Ectodermal cell (in vitro differentiated cells): ENCODE measurements around the gene GZF1.

Source experiments
- H3K27ac ChIP-seq: 2 replicates; pipeline ENCODE4 v1.7.0; 2013; ENCODE audit warnings: mild to moderate bottlenecking, low read depth, low read length; ENCODE audit not compliant: insufficient read depth, poor library complexity, severe bottlenecking
- H3K27me3 ChIP-seq: 2 replicates; pipeline ENCODE4 v1.7.0; 2013; ENCODE audit warnings: mild to moderate bottlenecking, low read length; ENCODE audit not compliant: insufficient read depth, control insufficient read depth, poor library complexity, severe bottlenecking
- H3K36me3 ChIP-seq: one replicate; pipeline ENCODE4 v1.7.0; 2013; ENCODE audit warnings: low read length; ENCODE audit not compliant: control insufficient read depth, insufficient read depth
- H3K4me1 ChIP-seq: one replicate; pipeline ENCODE4 v1.7.0; 2013; ENCODE audit warnings: low read length; ENCODE audit not compliant: control insufficient read depth, insufficient read depth
- H3K4me3 ChIP-seq: 2 replicates; pipeline ENCODE4 v1.7.0; 2013; ENCODE audit warnings: low read depth, low read length, control low read depth; ENCODE audit not compliant: insufficient read depth
- H3K9me3 ChIP-seq: 2 replicates; pipeline ENCODE4 v1.7.0; 2013; ENCODE audit warnings: mild to moderate bottlenecking, low read length, moderate library complexity; ENCODE audit not compliant: control insufficient read depth
- WGBS, 2 experiments: methylation state at CpG; one replicate each; pipeline ENCODE4 v1.1.7; 2013; ENCODE audit warnings: missing lambda C conversion rate in 2 of 2; 5-methylcytosine and 5-hydroxymethylcytosine counted together

The GZF1 gene

GRCh38 chr20:23386304-23387117, 24.5 kb downstream of the GZF1 start:
- Histone ChIP-seq H3K27ac (no peak overlapping the region), H3K9me3 (no peaks in the 10 kb centered on the region), H3K27me3 (no peaks in the 10 kb centered on the region), H3K4me1 (no peaks in the 10 kb centered on the region), H3K4me3 (no peak overlapping the region), H3K36me3 (peaks cover 8% of the 10 kb centered on the region)
- WGBS, 2 experiments = 93 to 94% methylated on average over 6 of the region's 6 CpGs

DNA sequence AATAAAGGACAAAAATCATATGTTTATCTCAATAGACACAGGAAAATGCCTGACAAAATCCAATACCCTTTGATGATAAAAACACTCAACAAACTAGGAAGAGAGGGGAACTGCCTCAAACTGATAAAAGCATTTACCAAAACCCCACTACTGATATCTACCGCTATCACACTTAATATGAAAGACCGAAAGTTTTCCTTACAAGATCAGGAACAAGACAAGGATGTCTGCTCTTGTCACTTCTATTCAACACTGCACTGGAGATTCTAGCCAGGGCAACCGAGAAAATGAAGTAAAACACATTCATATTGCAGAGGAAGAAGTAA, 25.1 kb downstream of the GZF1 start:
- Histone ChIP-seq H3K4me3 (no peak overlapping the region), H3K9me3 (no peaks in the 10 kb centered on the region), H3K36me3 (peaks cover 8% of the 10 kb centered on the region), H3K27me3 (no peaks in the 10 kb centered on the region), H3K27ac (no peak overlapping the region), H3K4me1 (no peaks in the 10 kb centered on the region)
- 92 to 98% methylated on average over 2 to 3 of the region's 3 CpGs for WGBS, 2 experiments

DNA sequence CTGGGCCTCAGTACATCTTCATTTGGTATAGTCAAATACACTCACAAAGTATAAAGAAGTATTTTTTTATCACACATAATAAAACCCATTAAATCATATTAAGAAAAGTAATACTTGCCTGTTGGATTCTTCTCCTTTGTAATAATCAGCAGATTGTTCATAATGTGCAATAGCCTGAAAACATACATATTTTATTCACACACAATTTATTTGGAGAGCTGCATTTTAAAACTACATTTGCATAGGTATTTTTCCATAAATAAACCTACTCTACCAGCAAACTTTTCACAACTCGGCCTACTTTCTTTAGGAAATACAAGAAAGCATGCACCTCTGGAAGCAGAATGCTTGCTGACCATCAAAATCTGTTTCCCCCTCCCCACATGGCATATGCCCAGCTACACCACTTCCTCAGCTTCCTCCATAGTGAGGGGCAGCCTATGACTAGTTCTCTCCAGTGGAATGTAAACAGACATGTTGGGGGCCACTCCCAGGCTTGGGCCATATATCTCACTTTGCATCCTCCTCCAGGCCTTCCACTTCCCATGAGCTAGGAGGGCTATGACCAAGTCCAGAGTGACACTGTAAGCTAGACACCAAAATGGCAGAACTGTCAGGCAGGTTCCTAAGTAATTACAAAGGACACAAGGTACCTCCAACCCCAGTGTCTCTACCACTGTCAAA, 28.3 kb downstream of the GZF1 start:
- H3K9me3 ChIP-seq = no peaks in the 10 kb centered on the region
- H3K36me3 ChIP-seq = peaks cover 12% of the 10 kb centered on the region
- no peak overlapping the region for H3K4me3 ChIP-seq
- H3K27me3 ChIP-seq = no peaks in the 10 kb centered on the region
- no peaks in the 10 kb centered on the region for H3K4me1 ChIP-seq
- WGBS, 2 experiments = 91 to 100% methylated on average over 1 of the region's 1 CpG
- H3K27ac ChIP-seq = no peak overlapping the region

- Histone ChIP-seq H3K9me3 (no peaks in the 10 kb centered on the region), H3K4me3 (no peak overlapping the region), H3K27me3 (no peaks in the 10 kb centered on the region), H3K27ac (no peak overlapping the region), H3K4me1 (no peaks in the 10 kb centered on the region), H3K36me3 (peaks cover 12% of the 10 kb centered on the region)
- WGBS, 2 experiments = 65 to 69% methylated on average over 1 to 4 of the region's 4 CpGs
These were observed 29.8 kb downstream of the GZF1 start for GRCh38 chr20:23391707-23392310.

GRCh38 chr20:23393996-23394775, 32.2 kb downstream of the GZF1 start:
- whole genome bisulfite sequencing, 2 experiments = 96 to 97% methylated on average over 4 of the region's 4 CpGs
- Histone ChIP-seq H3K4me3 (no peak overlapping the region), H3K27me3 (no peaks in the 10 kb centered on the region), H3K9me3 (no peaks in the 10 kb centered on the region), H3K36me3 (peaks cover 8% of the 10 kb centered on the region), H3K4me1 (no peaks in the 10 kb centered on the region), H3K27ac (no peak overlapping the region)

- H3K4me1 ChIP-seq = no peaks in the 10 kb centered on the region
- H3K36me3 ChIP-seq = peaks cover 8% of the 10 kb centered on the region
- 94 to 96% methylated on average over 6 of the region's 6 CpGs for WGBS, 2 experiments
- no peaks in the 10 kb centered on the region for H3K27me3 ChIP-seq
- no peak overlapping the region for H3K27ac ChIP-seq
- no peaks in the 10 kb centered on the region for H3K9me3 ChIP-seq
- no peak overlapping the region for H3K4me3 ChIP-seq
These were observed 35.1 kb downstream of the GZF1 start for GRCh38 chr20:23396950-23397627.

GRCh38 chr20:23397961-23398360, 36.0 kb downstream of the GZF1 start:
- H3K9me3 ChIP-seq = no peaks in the 10 kb centered on the region
- 90 to 98% methylated on average over 2 of the region's 2 CpGs for WGBS, 2 experiments
- peaks cover 8% of the 10 kb centered on the region for H3K36me3 ChIP-seq
- no peak overlapping the region for H3K4me3 ChIP-seq
- no peaks in the 10 kb centered on the region for H3K27me3 ChIP-seq
- H3K27ac ChIP-seq = no peak overlapping the region
- H3K4me1 ChIP-seq = no peaks in the 10 kb centered on the region

DNA sequence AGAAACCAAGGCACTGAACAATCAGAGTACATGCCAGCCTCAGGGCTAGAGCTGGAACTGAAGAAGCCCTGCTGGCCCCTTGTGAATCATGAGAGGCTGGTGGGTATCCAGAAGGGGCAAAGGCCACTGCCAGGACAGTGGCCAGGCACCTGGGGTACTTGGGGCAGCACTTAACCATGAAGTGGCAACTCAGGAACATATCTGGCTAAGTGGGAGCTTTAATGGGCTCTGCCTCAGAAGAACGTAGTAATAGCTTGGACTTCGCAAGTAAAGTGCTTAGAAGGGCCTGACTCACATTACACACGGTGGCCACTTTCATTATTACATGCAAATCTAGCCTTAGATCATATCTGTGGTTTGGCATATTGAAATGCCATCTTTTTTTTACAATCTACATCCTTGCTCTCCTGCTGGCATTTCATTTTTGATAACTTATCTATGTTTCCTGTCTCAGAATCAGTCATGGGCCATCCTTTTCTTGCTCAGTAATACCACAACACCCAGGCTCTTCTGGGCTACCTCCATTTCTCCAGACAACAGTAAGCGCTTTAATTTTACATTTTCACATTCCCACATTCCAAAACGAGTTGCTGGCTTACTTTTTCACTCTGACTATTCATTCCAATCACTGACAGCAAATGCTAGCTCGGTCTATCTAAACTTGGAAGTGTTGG, 37.7 kb downstream of the GZF1 start:
- no peaks in the 10 kb centered on the region for H3K9me3 ChIP-seq
- 88 to 92% methylated on average over 6 of the region's 6 CpGs for whole genome bisulfite sequencing, 2 experiments
- H3K27ac ChIP-seq = no peak overlapping the region
- H3K4me3 ChIP-seq = no peak overlapping the region
- no peaks in the 10 kb centered on the region for H3K27me3 ChIP-seq
- H3K36me3 ChIP-seq = no peaks in the 10 kb centered on the region
- no peaks in the 10 kb centered on the region for H3K4me1 ChIP-seq

DNA sequence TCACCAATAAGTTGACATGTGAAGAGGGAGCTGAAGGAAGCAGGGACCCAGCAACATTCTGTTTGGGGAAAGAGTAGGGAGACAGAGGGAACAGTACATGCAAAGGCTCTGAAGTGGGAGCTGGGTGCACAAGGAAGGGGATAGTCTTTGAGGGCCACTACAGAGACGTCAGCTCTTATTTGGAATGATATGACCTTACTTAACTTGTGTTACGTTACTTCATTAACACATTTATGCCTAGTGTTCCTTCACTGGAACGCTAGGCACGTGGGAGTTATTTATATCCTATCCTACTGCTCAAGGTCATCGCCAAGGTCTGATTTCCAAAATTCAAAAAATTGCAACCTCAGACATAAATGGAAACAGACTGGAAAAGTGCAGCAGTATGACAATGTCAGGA, 39.1 kb downstream of the GZF1 start:
- Histone ChIP-seq H3K27ac (no peak overlapping the region), H3K36me3 (no peaks in the 10 kb centered on the region), H3K4me1 (no peaks in the 10 kb centered on the region), H3K9me3 (no peaks in the 10 kb centered on the region), H3K4me3 (no peak overlapping the region), H3K27me3 (no peaks in the 10 kb centered on the region)
- 95% methylated on average over 5 of the region's 5 CpGs for WGBS, 2 experiments
